HG02970 (cell line): Measurements from ENCODE around the gene MOG.

Experiments used
- ATAC-seq: cut with Tn5 transposase; IDR thresholded peaks from one replicate; pipeline ENCODE4 v1.9.1; 2021; ENCODE audit warnings: mild to moderate bottlenecking, moderate library complexity, moderate number of reproducible peaks; ENCODE audit not compliant: unreplicated experiment, low FRiP score

Gene MOG

DNA sequence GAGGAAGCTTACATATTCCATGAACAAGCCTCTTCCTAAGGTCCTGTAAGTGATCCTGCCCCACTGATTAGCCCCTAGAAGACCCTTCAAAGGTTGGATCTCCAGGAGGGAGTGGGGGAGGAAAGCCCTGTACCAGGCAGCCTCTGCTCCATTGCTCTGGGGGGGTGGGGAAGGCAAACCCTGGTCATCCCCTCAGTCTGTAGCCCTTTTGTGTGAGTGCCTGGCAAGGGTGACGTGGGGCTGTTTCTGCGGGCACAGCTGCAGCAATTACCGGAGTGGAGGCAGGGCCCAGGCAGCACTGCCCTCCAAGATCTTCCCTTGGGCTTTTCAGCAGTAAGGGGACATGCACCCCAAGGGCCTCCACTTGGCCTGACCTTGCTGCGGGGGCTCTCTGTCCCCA lies at the start of gene MOG:
Gene MOG (plus strand): TSS at position 295 of the 400 bp plus-strand sequence. CDS start 118 bp downstream, outside the sequence.
- ATAC-seq = no peak

GRCh38 chr6:29608131-29608530 lies 48.8 kb upstream of the MOG start:
- ATAC-seq = no peak

- no peak for ATAC-seq
Observed at GRCh38 chr6:29610540-29610939, 46.4 kb upstream of the MOG start.

DNA sequence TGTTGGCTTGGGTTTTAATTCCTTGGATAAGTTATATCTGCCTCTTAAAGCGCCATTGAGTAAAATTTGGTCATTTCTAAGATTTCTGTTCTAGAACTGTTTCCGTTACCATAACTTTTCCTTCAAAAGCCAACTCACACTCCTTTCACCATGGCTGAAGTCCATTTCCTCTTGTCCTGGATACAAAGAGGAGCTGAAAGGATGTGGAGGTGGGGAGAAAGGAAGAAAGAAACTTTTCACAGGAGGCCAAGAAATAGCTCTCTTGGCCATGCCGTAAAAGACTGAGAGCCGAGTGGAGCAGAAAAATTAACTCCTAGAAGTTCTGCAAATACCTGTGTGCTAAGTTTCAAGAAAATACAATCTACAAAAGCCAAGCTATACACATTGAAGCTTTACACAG lies 45.5 kb upstream of the MOG start:
- no peak for ATAC-seq

- no peak for ATAC-seq
Observed at GRCh38 chr6:29617782-29618554, 38.9 kb upstream of the MOG start.

GRCh38 chr6:29619578-29620160 lies 37.2 kb upstream of the MOG start:
- ATAC-seq = no peak

GRCh38 chr6:29620630-29621029 lies 36.3 kb upstream of the MOG start:
- no peak for ATAC-seq

DNA sequence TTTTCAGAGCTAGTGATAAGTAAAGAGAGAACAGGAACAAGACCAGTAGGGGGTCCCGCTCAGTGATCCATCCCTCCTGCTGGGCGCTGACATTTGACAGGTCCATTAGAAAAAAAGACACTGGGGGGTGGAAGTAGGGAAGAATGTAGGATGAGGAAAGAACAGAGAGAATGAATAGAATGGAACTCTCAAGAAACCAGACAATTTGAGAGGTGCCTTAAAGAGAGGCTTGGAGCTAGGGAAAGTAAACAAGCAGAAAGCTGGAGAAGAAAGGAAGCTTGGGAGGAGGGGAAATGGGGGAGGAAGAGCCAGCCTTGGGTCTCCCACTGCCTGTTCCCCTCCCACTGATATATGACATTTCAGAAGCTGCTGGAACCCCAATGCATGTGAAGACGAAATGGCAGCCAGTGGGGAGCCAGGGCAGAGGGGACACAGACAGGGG lies 32.4 kb upstream of the MOG start:
- no peak for ATAC-seq

DNA sequence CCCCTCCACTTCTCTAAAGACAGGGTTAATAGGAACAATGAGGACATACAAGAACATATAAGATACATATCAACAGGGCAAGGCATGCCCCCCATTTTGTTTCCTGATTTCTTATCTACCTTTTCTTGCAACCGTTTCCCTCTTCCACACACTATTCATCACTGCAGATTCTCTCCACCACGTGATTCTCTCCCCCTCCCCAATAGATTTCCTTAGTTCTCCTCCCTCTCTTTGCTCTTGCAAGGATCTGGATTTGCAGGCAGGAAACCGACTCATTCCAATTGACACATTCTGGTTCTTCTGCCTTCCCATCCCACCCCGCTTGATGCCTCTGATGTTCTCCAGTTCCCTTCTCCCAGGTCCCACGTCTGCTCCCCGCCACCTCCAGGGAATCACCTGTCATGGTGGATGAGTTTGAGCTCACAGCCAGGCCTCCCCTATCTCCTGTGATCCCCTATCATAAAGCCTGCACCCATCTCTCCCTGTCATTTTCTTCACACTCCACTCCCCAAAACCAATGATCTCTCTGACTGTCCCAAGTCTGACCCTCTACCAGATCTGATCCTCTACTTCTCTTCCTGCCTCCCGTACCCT lies 31.5 kb upstream of the MOG start:
- no peak for ATAC-seq

- ATAC-seq = no peak
Observed at GRCh38 chr6:29626948-29627754, 29.7 kb upstream of the MOG start.

GRCh38 chr6:29627755-29628418 lies 29.0 kb upstream of the MOG start:
- ATAC-seq = no peak

- ATAC-seq = no peak
Observed at GRCh38 chr6:29628419-29629281, 28.2 kb upstream of the MOG start.

DNA sequence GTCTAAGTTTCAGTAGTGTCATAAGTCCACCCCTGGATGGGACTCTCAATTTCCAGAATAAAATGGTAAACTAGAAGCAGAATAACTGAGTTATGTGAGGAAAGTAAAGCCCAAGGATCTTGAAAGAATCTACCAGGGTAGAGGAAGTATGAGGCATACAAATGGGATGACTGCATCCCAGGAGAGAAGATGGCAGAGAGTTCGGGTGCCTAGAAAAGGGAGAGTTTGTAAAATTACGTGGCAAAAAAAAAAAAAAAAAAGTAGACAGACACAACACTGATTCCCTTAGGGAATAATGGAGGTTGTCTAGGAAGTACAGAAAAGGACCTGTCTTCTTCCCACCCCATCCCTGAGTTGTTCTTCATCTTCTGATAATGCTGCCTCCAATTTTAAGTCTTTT lies 27.3 kb upstream of the MOG start:
- ATAC-seq = no peak

DNA sequence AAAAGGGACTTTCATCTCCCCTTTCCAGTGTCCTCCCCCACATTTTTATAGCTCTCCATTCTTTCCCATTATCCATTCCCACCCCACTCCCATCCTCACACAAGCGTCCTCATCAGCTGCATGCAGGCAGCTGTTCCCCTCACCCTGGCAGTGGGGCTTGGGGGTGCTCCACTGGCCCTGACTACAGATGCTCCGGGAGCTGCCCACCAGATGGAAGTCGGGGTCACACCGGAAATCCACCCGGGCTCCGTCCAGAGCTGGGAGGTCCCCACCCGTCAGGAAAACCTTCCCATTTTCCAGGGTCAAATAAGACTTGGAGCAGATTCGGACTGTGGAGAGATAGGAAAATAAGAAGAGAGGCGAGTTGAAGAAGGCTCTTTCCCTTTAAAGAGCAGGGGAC lies 26.6 kb upstream of the MOG start:
- ATAC-seq = no peak

GRCh38 chr6:29631209-29631810 lies 25.6 kb upstream of the MOG start:
- no peak for ATAC-seq

- ATAC-seq = peak; percentile 45
Observed at GRCh38 chr6:29631860-29632731, 24.8 kb upstream of the MOG start.

- ATAC-seq = peak; percentile 41
Observed at GRCh38 chr6:29632789-29633533, 23.9 kb upstream of the MOG start, which contains the start of gene GABBR1. TSS of gene GABBR1 (minus strand) at chr6:29633183. CDS start at chr6:29632385, 798 bp downstream.
